OCI-LY7 (cell line): ENCODE results near the gene ADAM15. TPM values are rescaled to one million over a fixed set of nuclear protein-coding genes. Genes with fewer than 3 reads are reported as not detected.

ENCODE experiments used
- BruUV-seq: library from RNA; stranded (reverse); fragments of 400-500 nt; replicated peaks from 2 replicates; lab custom pipeline; 2021; lab: Mats Ljungman, UMichigan
- CTCF ChIA-PET: fragments of 300-600 bp; sonication (Branson Sonifier 250); formaldehyde crosslinking; loops from one replicate; lab custom pipeline; 2022; ENCODE audit warnings: antibody characterized with exemption; ENCODE audit not compliant: unreplicated experiment; lab: Charles Lee
- POLR2A ChIA-PET: fragments of 300-600 bp; sonication (Branson Sonifier 250); formaldehyde crosslinking; loops from one replicate; lab custom pipeline; 2022; ENCODE audit warnings: antibody characterized with exemption; lab: Charles Lee
- DNase-seq: peaks from one replicate; pipeline ENCODE4 v3.0.0-alpha.2; 2015; ENCODE audit warnings: low spot score
- H2AFZ ChIP-seq: fragments of 200-600 bp; sonication (generic), shearing (Covaris generic); 2 replicates; pipeline ENCODE4 v1.6.1; 2014; ENCODE audit warnings: mild to moderate bottlenecking, antibody characterized with exemption, low read length, moderate library complexity
- H3K27ac ChIP-seq: fragments of 200-600 bp; sonication (generic); 2 replicates; pipeline ENCODE4 v1.5.1; 2014; ENCODE audit warnings: mixed run types, low read depth, mild to moderate bottlenecking, moderate library complexity, low read length, inconsistent platforms; ENCODE audit not compliant: poor library complexity, severe bottlenecking
- H3K36me3 ChIP-seq: fragments of 200-600 bp; sonication (generic); 2 replicates; pipeline ENCODE4 v1.6.1; 2014; ENCODE audit warnings: mild to moderate bottlenecking, antibody characterized with exemption, low read length, moderate library complexity, mixed read lengths; ENCODE audit not compliant: insufficient read depth
- H3K4me1 ChIP-seq: fragments of 200-600 bp; sonication (generic); 2 replicates; pipeline ENCODE4 v1.5.1; 2014; ENCODE audit warnings: mild to moderate bottlenecking, low read length; ENCODE audit not compliant: insufficient read depth, poor library complexity, severe bottlenecking
- H3K4me2 ChIP-seq: fragments of 200-600 bp; sonication (generic); 2 replicates; pipeline ENCODE4 v1.6.1; 2014; ENCODE audit warnings: mild to moderate bottlenecking, low read length
- H3K4me3 ChIP-seq: fragments of 200-600 bp; sonication (generic); 2 replicates; pipeline ENCODE4 v1.5.1; 2014; ENCODE audit warnings: mild to moderate bottlenecking, low read depth, low read length; ENCODE audit not compliant: poor library complexity, severe bottlenecking
- H3K79me2 ChIP-seq: fragments of 200-600 bp; sonication (generic); 2 replicates; pipeline ENCODE4 v1.6.1; 2016; ENCODE audit warnings: low read depth, mild to moderate bottlenecking, low read length, moderate library complexity, mixed read lengths; ENCODE audit not compliant: insufficient read depth
- H3K9me2 ChIP-seq: fragments of 200-600 bp; sonication (generic); 2 replicates; pipeline ENCODE4 v1.6.1; 2016; ENCODE audit warnings: mild to moderate bottlenecking, low read length, mixed read lengths; ENCODE audit not compliant: insufficient read depth
- H3K9me3 ChIP-seq: fragments of 200-600 bp; sonication (generic); 2 replicates; pipeline ENCODE4 v1.6.1; 2014; ENCODE audit warnings: mild to moderate bottlenecking, mixed run types, low read length, mixed read lengths
- H4K20me1 ChIP-seq: fragments of 200-600 bp; sonication (generic); 2 replicates; pipeline ENCODE4 v1.6.1; 2014; ENCODE audit warnings: mild to moderate bottlenecking, antibody characterized with exemption, low read length, moderate library complexity, mixed read lengths; ENCODE audit not compliant: insufficient read depth
- EZH2phosphoT487 ChIP-seq: fragments of 200-600 bp; sonication (generic); IDR thresholded peaks from 2 replicates; pipeline ENCODE4 v1.6.1; 2018; ENCODE audit warnings: low read depth, borderline replicate concordance, mild to moderate bottlenecking, mixed run types, antibody characterized with exemption, low read length, moderate library complexity, mixed read lengths
- intact Hi-C: fragments of 100-400 bp; cut with micrococcal nuclease; formaldehyde crosslinking; loops from one replicate; pipeline ENCODE4 v1.10.0; 2022; ENCODE audit not compliant: unreplicated experiment
- total RNA-seq, 2 experiments: library from RNA; depleted of rRNA in 1 of 2; stranded (reverse); fragments of >200 nt in 1 of 2; shearing (Covaris generic) in 1 of 2; gene quantifications; 2 replicates each; pipeline ENCODE4 v1.2.3, GENCODE V29; 2014 to 2022
- TF ChIP-seq, protein P1 (sequence below): fragments of 200-600 bp; sonication (generic); conservative IDR thresholded peaks from 2 replicates; pipeline ENCODE4 v1.5.1; 2014; ENCODE audit warnings: mild to moderate bottlenecking, antibody characterized with exemption, low read length, moderate library complexity, mixed read lengths

The ADAM15 gene
- total RNA-seq, 2 experiments from 2014 or later: 19.7 to 56.1 TPM

DNA sequence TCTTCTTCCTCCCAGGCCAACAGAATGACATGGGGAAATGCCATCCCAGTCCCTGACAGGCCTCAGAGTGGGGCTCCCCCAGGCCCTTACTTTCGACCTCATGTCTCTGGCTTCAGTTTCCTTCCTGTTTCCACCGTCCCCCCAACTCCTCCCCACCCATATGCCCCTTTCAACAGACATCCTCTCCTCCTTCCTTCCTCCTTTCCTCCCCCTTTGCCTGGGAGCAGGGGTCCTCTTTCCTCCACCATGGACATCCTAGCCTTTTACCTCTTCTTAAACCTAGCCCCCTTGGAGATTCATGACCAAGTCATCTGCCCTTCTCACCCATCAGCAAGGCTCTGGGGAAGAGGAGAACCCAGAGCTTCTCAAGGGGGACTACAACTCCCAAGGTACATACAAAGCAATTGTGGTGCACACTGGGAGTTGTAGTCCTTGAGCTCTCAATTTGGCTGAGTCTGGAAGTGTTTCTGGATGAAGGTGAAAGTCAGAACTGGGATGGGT is 44.5 kb upstream of the ADAM15 start:
- CTCF ChIA-PET: interaction anchor here (1.1 kb wide), 1 partner anchor 168 kb away, joined by 3 read pairs; no protein-coding TSS in a partner anchor
- BruUV-seq: no TSS peak
- POLR2A ChIA-PET: no interaction called here
- Histone ChIP-seq H3K4me2 (peak overlapping the region; percentile 93), H3K9me3 (no peaks in the 10 kb centered on the region), H3K79me2 (peaks cover 10% of the 10 kb centered on the region; the same call in 1 of the 2 replicates), H3K27ac (peak overlapping the region; percentile 77), H3K4me1 (peaks cover 61% of the 10 kb centered on the region), H4K20me1 (no peaks in the 10 kb centered on the region), H3K9me2 (no peaks in the 10 kb centered on the region), H3K4me3 (peak overlapping the region; percentile 12), H2AFZ (no peak overlapping the region), H3K36me3 (no peaks in the 10 kb centered on the region)
- peak; percentile 71 for DNase-seq
- no peak for TF ChIP-seq EZH2phosphoT487
- TF ChIP-seq, protein P1, sequence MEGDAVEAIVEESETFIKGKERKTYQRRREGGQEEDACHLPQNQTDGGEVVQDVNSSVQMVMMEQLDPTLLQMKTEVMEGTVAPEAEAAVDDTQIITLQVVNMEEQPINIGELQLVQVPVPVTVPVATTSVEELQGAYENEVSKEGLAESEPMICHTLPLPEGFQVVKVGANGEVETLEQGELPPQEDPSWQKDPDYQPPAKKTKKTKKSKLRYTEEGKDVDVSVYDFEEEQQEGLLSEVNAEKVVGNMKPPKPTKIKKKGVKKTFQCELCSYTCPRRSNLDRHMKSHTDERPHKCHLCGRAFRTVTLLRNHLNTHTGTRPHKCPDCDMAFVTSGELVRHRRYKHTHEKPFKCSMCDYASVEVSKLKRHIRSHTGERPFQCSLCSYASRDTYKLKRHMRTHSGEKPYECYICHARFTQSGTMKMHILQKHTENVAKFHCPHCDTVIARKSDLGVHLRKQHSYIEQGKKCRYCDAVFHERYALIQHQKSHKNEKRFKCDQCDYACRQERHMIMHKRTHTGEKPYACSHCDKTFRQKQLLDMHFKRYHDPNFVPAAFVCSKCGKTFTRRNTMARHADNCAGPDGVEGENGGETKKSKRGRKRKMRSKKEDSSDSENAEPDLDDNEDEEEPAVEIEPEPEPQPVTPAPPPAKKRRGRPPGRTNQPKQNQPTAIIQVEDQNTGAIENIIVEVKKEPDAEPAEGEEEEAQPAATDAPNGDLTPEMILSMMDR: no peak
- intact Hi-C loops: no loop called here

DNA sequence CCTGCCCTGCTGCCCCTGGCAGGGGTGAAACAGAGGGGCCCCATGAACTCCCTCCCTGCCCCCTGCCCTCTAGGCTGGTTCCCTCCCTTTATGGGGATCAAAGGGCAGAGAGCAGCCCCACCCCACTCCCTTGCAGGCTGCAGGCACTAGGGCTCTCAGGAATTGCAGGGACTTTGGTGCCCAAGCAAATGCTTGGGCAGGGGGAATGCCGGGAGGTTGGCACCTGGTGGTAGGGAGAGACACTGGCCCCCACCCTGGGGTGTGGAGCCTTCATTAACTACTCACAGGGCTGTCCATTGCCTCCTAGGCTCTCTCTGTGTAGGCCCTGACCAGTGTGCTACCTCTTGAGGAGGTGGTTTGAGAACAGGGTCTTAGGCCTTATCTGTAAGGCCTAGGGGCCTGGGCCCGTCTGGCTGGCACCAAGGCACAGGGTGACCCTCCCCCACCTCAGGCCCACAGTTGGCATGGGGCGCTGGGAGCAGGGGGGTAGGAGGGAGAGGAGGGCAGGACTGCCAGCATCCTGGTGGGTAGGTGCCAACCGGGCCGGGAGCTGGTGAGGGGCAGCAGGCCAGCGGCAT is 43.8 kb upstream of the ADAM15 start:
- Histone ChIP-seq H3K79me2 (peaks cover 10% of the 10 kb centered on the region; the same call in 1 of the 2 replicates), H3K4me3 (no peak overlapping the region), H3K36me3 (no peaks in the 10 kb centered on the region), H3K27ac (no peak overlapping the region), H4K20me1 (no peaks in the 10 kb centered on the region), H3K9me3 (no peaks in the 10 kb centered on the region), H3K9me2 (no peaks in the 10 kb centered on the region), H3K4me2 (0 out of 2 replicates have a peak overlapping the region, but pooled peaks have one; percentile 3), H2AFZ (no peak overlapping the region), H3K4me1 (peaks cover 67% of the 10 kb centered on the region)
- POLR2A ChIA-PET: no interaction called here
- intact Hi-C loops: no loop called here
- no peak for TF ChIP-seq EZH2phosphoT487
- TF ChIP-seq, protein P1: no peak
- BruUV-seq: no TSS peak
- CTCF ChIA-PET: no interaction called here
- DNase-seq: no peak
